ENCODE data around the gene MT1E.

DNA sequence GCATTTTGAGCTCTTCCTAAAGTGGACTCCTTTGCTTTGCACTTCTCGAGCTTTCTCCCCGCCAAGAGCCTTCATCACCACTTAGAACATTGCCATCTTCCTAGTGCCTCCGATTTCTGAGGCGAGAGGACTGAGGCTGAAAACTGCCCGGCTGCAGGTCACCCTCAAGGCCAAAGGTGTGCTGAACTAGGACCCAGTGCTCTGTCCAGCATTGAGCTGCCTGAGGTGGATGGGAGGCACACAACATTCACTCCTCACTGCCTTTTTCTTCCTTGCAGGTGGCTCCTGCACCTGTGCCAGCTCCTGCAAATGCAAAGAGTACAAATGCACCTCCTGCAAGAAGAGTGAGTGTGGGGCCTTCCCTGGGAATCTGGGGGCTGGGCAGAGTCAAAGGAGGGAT lies 18.3 kb downstream of the MT1E start:
- TF ChIP-seq CTCF (IDR thresholded peaks at IDR 0.05) (no peak), POLR2A (IDR thresholded peaks at IDR 0.05) (no peak)

All from Peyer's patch (tissue), 4 donors.